Activated CD8-positive, alpha-beta memory T cell treated with anti-CD3 and anti-CD28 coated beads for 1 hour (primary cell): ENCODE results near the gene VPS35L.
"Not testable (repeated sequence)": the region's sequence is repeated elsewhere in the genome, so short reads cannot be mapped to it uniquely, and the experiment has no call there.

Experiments
- DNase-seq, 2 donors: peaks; one replicate each; pipeline ENCODE4 v3.0.0-alpha.2; 2020; ENCODE audit warnings: low read depth in 1 of 2; ENCODE audit errors: extremely low read depth in 1 of 2

The VPS35L gene

GRCh38 chr16:19645557-19645981 is 90.1 kb downstream of the VPS35L start:
- no peak for DNase-seq

- DNase-seq: no peak
Observed at GRCh38 chr16:19649980-19650379, 94.5 kb downstream of the VPS35L start.

- no peak for DNase-seq
Observed at GRCh38 chr16:19654147-19654546, 98.6 kb downstream of the VPS35L start.

- no peak for DNase-seq
Observed at GRCh38 chr16:19655242-19655777, 99.8 kb downstream of the VPS35L start.

GRCh38 chr16:19657831-19658230 is 102.3 kb downstream of the VPS35L start:
- no peak for DNase-seq

GRCh38 chr16:19659554-19659953 is 104.1 kb downstream of the VPS35L start:
- DNase-seq: no peak

GRCh38 chr16:19660432-19660831 is 104.9 kb downstream of the VPS35L start:
- DNase-seq: no peak

GRCh38 chr16:19662351-19662750 is 106.8 kb downstream of the VPS35L start:
- DNase-seq: no peak

GRCh38 chr16:19664166-19664565 is 108.7 kb downstream of the VPS35L start:
- no peak for DNase-seq

GRCh38 chr16:19665313-19665712 is 109.8 kb downstream of the VPS35L start:
- DNase-seq: not testable (repeated sequence)

- no peak for DNase-seq
Observed at GRCh38 chr16:19666477-19666876, 111.0 kb downstream of the VPS35L start.

- no peak for DNase-seq
Observed at GRCh38 chr16:19672378-19672777, 116.9 kb downstream of the VPS35L start.

- no peak for DNase-seq
Observed at GRCh38 chr16:19674485-19674884, 119.0 kb downstream of the VPS35L start.

- no peak for DNase-seq
Observed at GRCh38 chr16:19677402-19677801, 121.9 kb downstream of the VPS35L start.

- no peak for DNase-seq
Observed at GRCh38 chr16:19678804-19679203, 123.3 kb downstream of the VPS35L start.

GRCh38 chr16:19679281-19679680 is 123.8 kb downstream of the VPS35L start:
- not testable (repeated sequence) for DNase-seq

- no peak for DNase-seq
Observed at GRCh38 chr16:19680881-19681340, 125.4 kb downstream of the VPS35L start.

- DNase-seq: no peak
Observed at GRCh38 chr16:19681637-19682036, 126.1 kb downstream of the VPS35L start.

- no peak for DNase-seq
Observed at GRCh38 chr16:19683453-19684236, 128.1 kb downstream of the VPS35L start.

GRCh38 chr16:19685176-19685575 is 129.7 kb downstream of the VPS35L start:
- no peak for DNase-seq

GRCh38 chr16:19687279-19687678 is 131.8 kb downstream of the VPS35L start:
- DNase-seq: no peak

GRCh38 chr16:19688396-19689024 is 133.0 kb downstream of the VPS35L start:
- no peak for DNase-seq
